ENCODE measurements around the gene DHH.

The DHH gene

GRCh38 chr12:49060237-49061156, 34.1 kb downstream of the DHH start, which contains the start of gene KMT2D:
TSS of gene KMT2D (minus strand) at chr12:49060794. CDS start at chr12:49055324, 5,470 bp downstream.
- peak; percentile 97 for DNase-seq (ENCODE audit: low read depth, low spot score)
- peak; percentile 26 for TF ChIP-seq CTCF (IDR thresholded peaks at IDR 0.05; ENCODE audit: low read depth, low read length)
- in situ Hi-C loops (cut with HindIII; ENCODE audit: low sequenced_read_pairs) = no loop called here
- H3K4me3 ChIP-seq (ENCODE audit: low read depth, low read length) = peak within 1 kb of the TSS; percentile 95

- no peak for DNase-seq (ENCODE audit: low read depth, low spot score)
- in situ Hi-C loops (cut with HindIII; ENCODE audit: low sequenced_read_pairs) = no loop called here
- no peak for TF ChIP-seq CTCF (IDR thresholded peaks at IDR 0.05; ENCODE audit: low read depth, low read length)
- peak overlapping the region; percentile 95 for H3K4me3 ChIP-seq (ENCODE audit: low read depth, low read length)
Measured at GRCh38 chr12:49059299-49060171, 35.1 kb downstream of the DHH start.

GRCh38 chr12:49059045-49059298, 35.6 kb downstream of the DHH start:
- in situ Hi-C loops (cut with HindIII; ENCODE audit: low sequenced_read_pairs) = no loop called here
- no peak for TF ChIP-seq CTCF (IDR thresholded peaks at IDR 0.05; ENCODE audit: low read depth, low read length)
- no peak for DNase-seq (ENCODE audit: low read depth, low spot score)
- peak overlapping the region; percentile 95 for H3K4me3 ChIP-seq (ENCODE audit: low read depth, low read length)

- in situ Hi-C loops (cut with HindIII; ENCODE audit: low sequenced_read_pairs) = no loop called here
- TF ChIP-seq CTCF (IDR thresholded peaks at IDR 0.05; ENCODE audit: low read depth, low read length) = no peak
- DNase-seq (ENCODE audit: low read depth, low spot score) = no peak
- peak overlapping the region; percentile 95 for H3K4me3 ChIP-seq (ENCODE audit: low read depth, low read length)
Measured at GRCh38 chr12:49058366-49059044, 36.1 kb downstream of the DHH start.

GRCh38 chr12:49057888-49058287, 36.7 kb downstream of the DHH start:
- DNase-seq (ENCODE audit: low read depth, low spot score) = no peak
- no peak for TF ChIP-seq CTCF (IDR thresholded peaks at IDR 0.05; ENCODE audit: low read depth, low read length)
- H3K4me3 ChIP-seq (ENCODE audit: low read depth, low read length) = peak overlapping the region; percentile 95
- in situ Hi-C loops (cut with HindIII; ENCODE audit: low sequenced_read_pairs) = no loop called here
